Fibroblast of skin of back (primary cell): Measurements from ENCODE around the gene MAPK7.
A peak's percentile ranks its signal among the peaks of the same experiment; 100 is the strongest.

Experiments
- DNase-seq: peaks from one replicate; pipeline ENCODE4 v3.0.0-alpha.2; 2013

The MAPK7 gene

DNA sequence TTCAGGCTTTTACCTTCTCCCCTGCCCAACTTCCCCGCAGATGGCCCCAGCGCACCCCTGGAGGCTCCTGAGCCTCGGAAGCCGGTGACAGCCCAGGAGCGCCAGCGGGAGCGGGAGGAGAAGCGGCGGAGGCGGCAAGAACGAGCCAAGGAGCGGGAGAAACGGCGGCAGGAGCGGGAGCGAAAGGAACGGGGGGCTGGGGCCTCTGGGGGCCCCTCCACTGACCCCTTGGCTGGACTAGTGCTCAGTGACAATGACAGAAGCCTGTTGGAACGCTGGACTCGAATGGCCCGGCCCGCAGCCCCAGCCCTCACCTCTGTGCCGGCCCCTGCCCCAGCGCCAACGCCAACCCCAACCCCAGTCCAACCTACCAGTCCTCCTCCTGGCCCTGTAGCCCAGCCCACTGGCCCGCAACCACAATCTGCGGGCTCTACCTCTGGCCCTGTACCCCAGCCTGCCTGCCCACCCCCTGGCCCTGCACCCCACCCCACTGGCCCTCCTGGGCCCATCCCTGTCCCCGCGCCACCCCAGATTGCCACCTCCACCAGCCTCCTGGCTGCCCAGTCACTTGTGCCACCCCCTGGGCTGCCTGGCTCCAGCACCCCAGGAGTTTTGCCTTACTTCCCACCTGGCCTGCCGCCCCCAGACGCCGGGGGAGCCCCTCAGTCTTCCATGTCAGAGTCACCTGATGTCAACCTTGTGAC is 3.6 kb downstream of the MAPK7 start:
- DNase-seq: no peak

DNA sequence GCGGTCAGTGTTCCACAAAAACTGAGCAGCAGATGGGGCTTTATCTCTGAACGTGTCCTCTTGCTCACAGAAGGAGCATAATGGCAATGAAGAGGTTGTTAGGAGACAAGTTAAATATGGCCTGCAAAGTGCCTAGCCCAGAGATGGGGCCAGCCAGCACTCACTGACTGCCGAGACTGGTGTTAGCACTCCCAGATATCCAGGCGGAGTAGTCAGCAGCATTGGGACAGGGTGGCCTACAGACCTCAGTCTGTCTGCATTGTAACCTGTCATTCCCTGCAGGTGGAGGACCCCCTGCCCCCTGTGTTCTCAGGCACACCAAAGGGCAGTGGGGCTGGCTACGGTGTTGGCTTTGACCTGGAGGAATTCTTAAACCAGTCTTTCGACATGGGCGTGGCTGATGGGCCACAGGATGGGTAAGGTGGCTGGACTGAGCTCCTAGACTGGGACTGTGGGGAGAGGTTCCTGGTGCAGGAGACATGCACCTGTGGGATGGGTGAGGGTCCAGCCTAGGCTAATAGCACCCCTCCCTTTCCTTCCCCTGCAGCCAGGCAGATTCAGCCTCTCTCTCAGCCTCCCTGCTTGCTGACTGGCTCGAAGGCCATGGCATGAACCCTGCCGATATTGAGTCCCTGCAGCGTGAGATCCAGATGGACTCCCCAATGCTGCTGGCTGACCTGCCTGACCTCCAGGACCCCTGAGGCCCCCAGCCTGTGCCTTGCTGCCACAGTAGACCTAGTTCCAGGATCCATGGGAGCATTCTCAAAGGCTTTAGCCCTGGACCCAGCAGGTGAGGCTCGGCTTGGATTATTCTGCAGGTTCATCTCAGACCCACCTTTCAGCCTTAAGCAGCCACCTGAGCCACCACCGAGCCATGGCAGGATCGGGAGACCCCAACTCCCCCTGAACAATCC is 4.5 kb downstream of the MAPK7 start:
- DNase-seq: no peak

GRCh38 chr17:19383681-19384470 is 5.6 kb downstream of the MAPK7 start:
- DNase-seq: no peak

- peak; percentile 73 for DNase-seq
These were observed 6.6 kb downstream of the MAPK7 start for GRCh38 chr17:19384723-19385391.

DNA sequence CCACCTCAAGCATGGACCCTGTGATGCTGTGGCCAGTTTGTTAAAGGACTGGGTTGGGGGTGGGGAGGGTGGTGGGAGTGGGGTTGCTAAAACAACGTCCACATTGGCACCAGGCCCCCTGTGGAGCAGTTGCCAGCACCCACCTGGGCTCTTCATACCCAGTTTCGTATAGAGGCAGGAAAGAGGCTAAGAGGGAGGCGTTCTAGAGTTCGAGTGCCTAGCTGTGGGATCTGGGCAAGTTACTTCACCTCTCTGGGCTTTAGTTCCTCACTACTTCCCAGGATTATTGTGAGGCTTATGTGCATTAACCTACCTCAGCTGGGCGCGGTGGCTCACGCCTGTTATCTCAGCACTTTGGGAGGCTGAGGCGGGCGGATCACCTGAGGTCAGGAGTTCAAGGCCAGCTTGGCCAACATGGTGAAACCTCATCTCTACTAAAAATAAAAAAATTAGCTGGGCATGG is 7.3 kb downstream of the MAPK7 start:
- no peak for DNase-seq

- peak; percentile 87 for DNase-seq
These were observed 8.0 kb downstream of the MAPK7 start for GRCh38 chr17:19386051-19386929.

- peak; percentile 77 for DNase-seq
These were observed 8.9 kb downstream of the MAPK7 start, which contains the start of gene MFAP4 for GRCh38 chr17:19386974-19387920. MFAP4 (minus strand) TSS chr17:19387190; CDS start chr17:19387155, 35 bp downstream.

GRCh38 chr17:19387921-19388521 is 9.7 kb downstream of the MAPK7 start:
- DNase-seq: peak; percentile 75

- DNase-seq: no peak
These were observed 10.8 kb downstream of the MAPK7 start for GRCh38 chr17:19388791-19389785.

GRCh38 chr17:19390951-19391350 is 12.7 kb downstream of the MAPK7 start:
- DNase-seq: no peak

GRCh38 chr17:19391432-19391831 is 13.1 kb downstream of the MAPK7 start:
- DNase-seq: no peak

DNA sequence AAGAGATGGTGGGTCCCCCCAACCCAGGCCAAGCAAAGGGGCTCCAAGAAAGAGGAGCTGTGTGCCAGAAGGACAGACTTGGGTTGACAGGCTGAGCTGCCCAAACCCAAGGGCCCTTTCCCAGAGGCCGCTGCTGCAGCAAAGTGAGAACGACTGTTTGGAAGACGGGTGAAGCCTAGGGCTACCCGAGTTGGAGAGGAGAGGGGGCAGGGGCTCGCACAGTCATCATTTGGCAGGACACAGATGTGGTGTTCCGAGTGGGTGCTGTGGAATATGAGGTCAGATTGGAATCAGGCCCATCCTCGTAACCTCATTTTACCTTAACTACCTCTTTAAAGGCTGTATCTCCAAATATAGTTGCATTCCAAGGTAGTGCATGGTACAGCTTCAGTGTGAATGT is 14.0 kb downstream of the MAPK7 start:
- DNase-seq: no peak

GRCh38 chr17:19397556-19398041 is 19.3 kb downstream of the MAPK7 start:
- no peak for DNase-seq

DNA sequence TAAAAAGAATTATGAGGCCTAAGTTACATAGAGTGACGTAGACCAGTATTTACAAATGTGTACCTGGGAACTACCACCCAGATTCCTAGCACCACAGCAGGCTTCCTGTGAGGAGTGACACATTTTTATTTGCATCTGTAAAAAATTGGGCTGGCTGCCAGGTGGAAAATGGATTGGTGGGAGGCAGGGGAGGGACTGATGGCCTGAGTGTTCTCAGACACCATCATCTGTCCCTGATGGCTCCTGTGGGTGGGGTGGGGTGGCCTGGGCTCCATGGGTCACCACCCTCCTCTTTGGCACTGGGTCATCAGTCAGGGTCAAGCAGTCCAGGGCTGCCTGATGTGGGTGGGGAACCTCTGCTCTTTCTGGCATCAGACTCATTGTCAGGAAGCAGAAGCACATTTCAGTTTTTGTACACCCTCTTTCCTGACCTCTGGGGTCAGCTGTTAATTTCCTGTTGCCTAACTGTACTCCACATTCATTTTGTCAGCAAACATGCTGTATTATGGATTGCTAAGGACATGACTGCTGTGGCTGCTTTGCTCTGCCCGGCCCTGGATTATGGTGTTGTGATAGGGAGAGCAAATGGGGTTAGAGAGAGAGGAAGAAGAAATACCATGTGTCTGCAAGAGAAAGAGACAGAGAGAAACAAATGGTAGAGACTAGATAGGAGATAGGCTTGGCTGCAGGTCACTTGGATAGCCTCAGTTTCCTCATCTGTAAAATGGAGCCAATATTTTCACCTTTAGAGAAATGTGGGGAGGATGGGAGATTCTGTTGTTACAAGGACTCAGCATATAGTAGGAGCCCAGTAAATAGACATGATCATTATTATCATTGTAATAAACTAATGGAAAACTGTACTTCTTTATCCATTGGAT is 20.2 kb downstream of the MAPK7 start:
- DNase-seq: no peak

GRCh38 chr17:19399750-19400450 is 21.6 kb downstream of the MAPK7 start:
- no peak for DNase-seq

DNA sequence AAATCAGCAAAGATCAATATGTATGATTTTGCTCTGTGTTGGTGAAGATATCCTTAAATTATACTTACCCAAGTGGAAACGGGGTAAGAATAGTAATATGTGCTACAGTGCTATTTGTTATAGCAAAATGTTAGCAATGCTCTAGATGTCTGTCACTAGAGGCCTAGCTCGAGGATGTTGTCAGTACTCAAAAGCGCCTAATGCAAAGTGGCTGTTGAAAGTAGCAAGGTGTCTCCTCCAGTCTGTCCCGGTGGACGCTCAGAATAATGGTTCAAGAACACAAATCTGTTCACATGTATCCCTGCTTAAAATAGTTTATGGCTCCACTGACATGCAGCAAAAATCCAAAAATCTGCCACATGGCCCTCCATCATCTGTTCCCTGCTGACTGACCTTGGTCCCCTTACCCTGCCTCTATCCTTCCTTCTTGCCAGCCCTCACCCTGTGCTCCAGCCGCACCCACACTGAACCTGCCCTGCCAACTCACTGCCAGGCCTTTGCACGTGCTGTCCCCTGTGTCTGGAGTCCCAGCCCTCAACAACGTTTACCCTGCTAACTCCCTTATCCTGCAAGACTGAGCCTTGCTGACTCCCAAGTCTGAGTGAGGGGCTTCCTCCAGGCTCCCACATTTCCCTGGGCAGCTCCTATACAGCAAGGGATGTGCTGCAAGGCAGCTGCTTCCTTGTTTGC is 23.2 kb downstream of the MAPK7 start:
- no peak for DNase-seq
